CD4-positive, alpha-beta T cell (primary cell): Measurements from ENCODE around the gene ZNF774. TPM values are rescaled to one million over a fixed set of nuclear protein-coding genes. Genes with fewer than 3 reads are reported as not detected.

Source experiments
- ATAC-seq: fragments of 200-7000 bp; cut with Tn5 transposase; one replicate; pipeline ENCODE4 v1.10.0; 2022; ENCODE audit warnings: mild to moderate bottlenecking; ENCODE audit not compliant: poor library complexity
- CTCF ChIA-PET: fragments of 350-600 bp; sonication (Branson Sonifier 250); formaldehyde crosslinking; loops from one replicate; lab custom pipeline; 2021; ENCODE audit warnings: antibody characterized with exemption, inconsistent platforms; lab: Charles Lee
- POLR2A ChIA-PET: fragments of 350-600 bp; sonication (Branson Sonifier 250); formaldehyde crosslinking; loops from one replicate; lab custom pipeline; 2021; ENCODE audit warnings: antibody characterized with exemption, inconsistent platforms; lab: Charles Lee
- DNase-seq, 14 experiments: peaks; one replicate each; pipeline ENCODE4 v3.0.0-alpha.2; 2013 to 2020; ENCODE audit warnings: mixed read lengths in 2 of 14
- H3K27ac ChIP-seq, 2 donors: one replicate each; pipeline versions ENCODE4 v1.5.1 to v1.7.0; 2013; ENCODE audit warnings: low read length in 2 of 2, low read depth in 1 of 2, mild to moderate bottlenecking in 1 of 2
- H3K27me3 ChIP-seq, 2 experiments: 1 replicate in 1 of 2; 2 replicates in 1 of 2; pipeline versions ENCODE4 v1.6.1 to v1.7.0; 2013; ENCODE audit warnings: low read length in 2 of 2, control low read depth in 1 of 2, mild to moderate bottlenecking in 1 of 2, moderate library complexity in 1 of 2; ENCODE audit not compliant: insufficient read depth in 2 of 2, control insufficient read depth in 1 of 2
- H3K36me3 ChIP-seq: one replicate; pipeline ENCODE4 v1.6.1; 2013; ENCODE audit warnings: low read length, control low read depth; ENCODE audit not compliant: insufficient read depth
- H3K4me1 ChIP-seq: one replicate; pipeline ENCODE4 v1.6.1; 2013; ENCODE audit warnings: low read length, control low read depth; ENCODE audit not compliant: insufficient read depth
- H3K4me3 ChIP-seq: one replicate; pipeline ENCODE4 v1.5.1; 2013; ENCODE audit warnings: mild to moderate bottlenecking, low read length, moderate library complexity
- H3K9me3 ChIP-seq, 2 experiments: 1 replicate in 1 of 2; 2 replicates in 1 of 2; pipeline versions ENCODE4 v1.6.1 to v1.7.0; 2013; ENCODE audit warnings: low read length in 2 of 2, mild to moderate bottlenecking in 2 of 2, control low read depth in 1 of 2, moderate library complexity in 1 of 2; ENCODE audit not compliant: control insufficient read depth in 1 of 2, insufficient read depth in 1 of 2
- H3K27ac Mint-ChIP-seq: one replicate; pipeline ENCODE4 v1.8.0; 2020; ENCODE audit warnings: mixed read lengths
- H3K27me3 Mint-ChIP-seq: one replicate; pipeline ENCODE4 v1.8.0; 2021; ENCODE audit warnings: mixed read lengths
- H3K36me3 Mint-ChIP-seq: one replicate; pipeline ENCODE4 v1.8.0; 2021; ENCODE audit warnings: low read depth, mixed read lengths
- H3K4me1 Mint-ChIP-seq: one replicate; pipeline ENCODE4 v1.8.0; 2021; ENCODE audit warnings: low read depth, mixed read lengths
- H3K4me3 Mint-ChIP-seq: one replicate; pipeline ENCODE4 v1.8.0; 2020; ENCODE audit warnings: mild to moderate bottlenecking, mixed read lengths
- H3K9me3 Mint-ChIP-seq: one replicate; pipeline ENCODE4 v1.8.0; 2020; ENCODE audit warnings: mixed read lengths
- intact Hi-C, 2 experiments: fragments of 100-400 bp; cut with DNase I in 1 of 2; cut with micrococcal nuclease in 1 of 2; formaldehyde crosslinking; loops; one replicate each; pipeline versions ENCODE4 v1.15.1 to v1.9.0; 2023 to 2025; cut with DNase I, micrococcal nuclease
- total RNA-seq, 174 experiments: library from RNA in 2 of 174; stranded (reverse) in 2 of 174; gene quantifications; one replicate each; pipeline ENCODE4 v1.2.3 and lab custom pipeline; 2021 to 2026
- TF ChIP-seq, protein P1 (sequence below): fragments of 200-600 bp; IDR thresholded peaks from one replicate; pipeline ENCODE4 v1.8.0; 2022; ENCODE audit warnings: antibody characterized with exemption, mild to moderate bottlenecking

The ZNF774 gene
- total RNA-seq, 2 experiments from 2014 or later = 0.20 to 1.1 TPM

- ChIA-PET POLR2A (interaction anchor here (1.4 kb wide), 1 partner anchor 28 kb away, joined by 3 read pairs; the partner anchor contains the start of gene ZNF774), CTCF (no interaction called here)
- H3K9me3 Mint-ChIP-seq = peaks cover 3% of the 10 kb centered on the region
- peaks cover 10 to 15% of the 10 kb centered on the region in 2 experiments for H3K9me3 ChIP-seq
- ATAC-seq = no peak
- TF ChIP-seq, protein P1, sequence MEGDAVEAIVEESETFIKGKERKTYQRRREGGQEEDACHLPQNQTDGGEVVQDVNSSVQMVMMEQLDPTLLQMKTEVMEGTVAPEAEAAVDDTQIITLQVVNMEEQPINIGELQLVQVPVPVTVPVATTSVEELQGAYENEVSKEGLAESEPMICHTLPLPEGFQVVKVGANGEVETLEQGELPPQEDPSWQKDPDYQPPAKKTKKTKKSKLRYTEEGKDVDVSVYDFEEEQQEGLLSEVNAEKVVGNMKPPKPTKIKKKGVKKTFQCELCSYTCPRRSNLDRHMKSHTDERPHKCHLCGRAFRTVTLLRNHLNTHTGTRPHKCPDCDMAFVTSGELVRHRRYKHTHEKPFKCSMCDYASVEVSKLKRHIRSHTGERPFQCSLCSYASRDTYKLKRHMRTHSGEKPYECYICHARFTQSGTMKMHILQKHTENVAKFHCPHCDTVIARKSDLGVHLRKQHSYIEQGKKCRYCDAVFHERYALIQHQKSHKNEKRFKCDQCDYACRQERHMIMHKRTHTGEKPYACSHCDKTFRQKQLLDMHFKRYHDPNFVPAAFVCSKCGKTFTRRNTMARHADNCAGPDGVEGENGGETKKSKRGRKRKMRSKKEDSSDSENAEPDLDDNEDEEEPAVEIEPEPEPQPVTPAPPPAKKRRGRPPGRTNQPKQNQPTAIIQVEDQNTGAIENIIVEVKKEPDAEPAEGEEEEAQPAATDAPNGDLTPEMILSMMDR = no peak
- H3K4me3 ChIP-seq = no peak overlapping the region
- H3K27me3 Mint-ChIP-seq = no peaks in the 10 kb centered on the region
- DNase-seq = no peak
- peaks cover 41% of the 10 kb centered on the region for H3K4me1 ChIP-seq
- H3K4me1 Mint-ChIP-seq = peaks cover 61% of the 10 kb centered on the region
- H3K27ac Mint-ChIP-seq = no peak overlapping the region
- H3K36me3 Mint-ChIP-seq = peaks cover 9% of the 10 kb centered on the region
- no peaks in the 10 kb centered on the region for H3K36me3 ChIP-seq
- intact Hi-C loops = loop anchor here in 1 of 2 experiments (5.0 kb wide), 2 partner anchors 33 to 298 kb away; no protein-coding TSS in a partner anchor
- no peak overlapping the region for H3K27ac ChIP-seq
- no peak overlapping the region for H3K4me3 Mint-ChIP-seq
- H3K27me3 ChIP-seq = no peaks in the 10 kb centered on the region
These were observed 27.2 kb downstream of the ZNF774 start for GRCh38 chr15:90379263-90379662.

- TF ChIP-seq, protein P1 = no peak
- Mint-ChIP-seq H3K4me3 (no peak overlapping the region), H3K27me3 (no peaks in the 10 kb centered on the region), H3K27ac (no peak overlapping the region), H3K36me3 (peaks cover 9% of the 10 kb centered on the region), H3K4me1 (peaks cover 45% of the 10 kb centered on the region), H3K9me3 (peaks cover 3% of the 10 kb centered on the region)
- no peak overlapping the region for H3K4me3 ChIP-seq
- ATAC-seq = no peak
- POLR2A ChIA-PET = interaction anchor here (1.3 kb wide), 1 partner anchor 10 kb away, joined by 5 read pairs; no protein-coding TSS in a partner anchor
- H3K27me3 ChIP-seq = no peaks in the 10 kb centered on the region
- CTCF ChIA-PET = no interaction called here
- H3K4me1 ChIP-seq = peaks cover 26% of the 10 kb centered on the region
- no peak for DNase-seq
- intact Hi-C loops = no loop called here
- peaks cover 10 to 15% of the 10 kb centered on the region in 2 experiments for H3K9me3 ChIP-seq
- no peak overlapping the region for H3K27ac ChIP-seq
- no peaks in the 10 kb centered on the region for H3K36me3 ChIP-seq
These were observed 29.4 kb downstream of the ZNF774 start for GRCh38 chr15:90381515-90381914.

DNA sequence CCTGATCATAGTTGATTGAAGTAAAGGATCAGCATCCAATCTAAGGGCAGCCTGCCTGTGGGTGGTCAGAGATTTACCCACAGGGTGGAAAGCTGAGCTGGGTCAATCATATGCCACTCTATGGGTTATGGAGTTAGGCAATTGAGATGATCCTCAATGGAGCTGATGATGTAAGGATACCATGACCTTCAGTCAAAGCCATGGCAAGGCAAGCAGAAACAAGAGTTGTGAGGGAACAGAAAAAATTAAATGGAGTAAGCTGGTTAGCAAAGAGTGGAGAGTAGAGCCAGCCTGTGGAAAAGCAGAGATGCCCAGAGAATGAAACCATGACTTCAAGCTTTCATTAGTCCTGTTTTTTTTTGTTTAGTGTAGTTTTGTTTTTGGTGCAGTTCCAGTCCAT is 30.2 kb downstream of the ZNF774 start:
- Histone ChIP-seq H3K27ac (no peak overlapping the region), H3K4me3 (no peak overlapping the region), H3K36me3 (no peaks in the 10 kb centered on the region), H3K27me3 (no peaks in the 10 kb centered on the region), H3K9me3 (peaks cover 10 to 15% of the 10 kb centered on the region in 2 experiments), H3K4me1 (peaks cover 21% of the 10 kb centered on the region)
- POLR2A ChIA-PET = interaction anchor here (1.3 kb wide), 1 partner anchor 10 kb away, joined by 5 read pairs; no protein-coding TSS in a partner anchor
- Mint-ChIP-seq H3K4me3 (no peak overlapping the region), H3K36me3 (peaks cover 5% of the 10 kb centered on the region), H3K9me3 (no peaks in the 10 kb centered on the region), H3K27me3 (no peaks in the 10 kb centered on the region), H3K27ac (no peak overlapping the region), H3K4me1 (peaks cover 40% of the 10 kb centered on the region)
- ATAC-seq = no peak
- peak in 1 of 14 experiments; percentile 21 for DNase-seq
- CTCF ChIA-PET = no interaction called here
- intact Hi-C loops = loop anchor here in 1 of 2 experiments (2.0 kb wide), 1 partner anchor 30 kb away; the partner anchor contains the start of gene ZNF774
- TF ChIP-seq, protein P1 = no peak
